Measurements from ENCODE around the gene CD300LB.

GRCh38 chr17:74485022-74485743 lies 46.1 kb downstream of the CD300LB start:
- no peak for TF ChIP-seq CTCF (conservative IDR thresholded peaks at IDR 0.05; ENCODE audit: low read depth, low read length)
- TF ChIP-seq EZH2 (IDR thresholded peaks at IDR 0.05; ENCODE audit: borderline replicate concordance, low read depth, low read length, poor library complexity, severe bottlenecking): no peak

Data from A673 (cell line).